Stomach (tissue), 9 donors: ENCODE results near the gene B3GALT2. TPM values are rescaled to one million over a fixed set of nuclear protein-coding genes. Genes with fewer than 3 reads are reported as not detected.
A peak's percentile ranks its signal among the peaks of the same experiment; 100 is the strongest.

ENCODE experiments used
- DNase-seq, 2 donors: peaks; one replicate each; pipeline versions ENCODE4 v3.0.0 to v3.0.0-alpha.2; 2013 to 2019
- H3K27ac ChIP-seq, 5 donors: fragments of 200-600 bp in 4 of 5; sonication (generic) in 4 of 5; one replicate each; pipeline ENCODE4 v1.5.1; 2013 to 2019; ENCODE audit warnings: mild to moderate bottlenecking in 1 of 5, moderate library complexity in 1 of 5
- H3K27me3 ChIP-seq, 3 donors: fragments of 200-600 bp; sonication (generic); one replicate each; pipeline ENCODE4 v1.5.1; 2017 to 2019; ENCODE audit warnings: mixed run types in 1 of 3
- H3K36me3 ChIP-seq, 4 donors: fragments of 200-600 bp; sonication (generic); 1 replicate in 3 of 4; 2 replicates in 1 of 4; pipeline ENCODE4 v1.5.1; 2016 to 2019
- H3K4me1 ChIP-seq, 4 donors: fragments of 200-600 bp; sonication (generic); one replicate each; pipeline ENCODE4 v1.5.1; 2016 to 2019
- H3K4me3 ChIP-seq, 4 donors: fragments of 200-600 bp; sonication (generic) in 3 of 4; one replicate each; pipeline ENCODE4 v1.5.1; 2016 to 2019; ENCODE audit warnings: mild to moderate bottlenecking in 1 of 4
- H3K9me3 ChIP-seq, 4 donors: fragments of 200-600 bp; sonication (generic); one replicate each; pipeline ENCODE4 v1.5.1; 2016 to 2019
- CTCF ChIP-seq, 7 experiments: fragments of 450-650 bp in 4 of 7; fragments of 200-600 bp in 3 of 7; sonication (generic) in 3 of 7; IDR thresholded peaks; one replicate each; pipeline ENCODE4 v1.5.1; 2016 to 2019; ENCODE audit warnings: antibody characterized with exemption in 7 of 7, control low read depth in 2 of 7, mild to moderate bottlenecking in 1 of 7
- EP300 ChIP-seq: sonication (generic); formaldehyde crosslinking; IDR thresholded peaks from one replicate; pipeline ENCODE4 v1.6.1; 2017; ENCODE audit warnings: antibody characterized with exemption
- POLR2A ChIP-seq, 4 donors: fragments of 450-650 bp; IDR thresholded peaks; one replicate each; pipeline ENCODE4 v1.6.1; 2016; ENCODE audit warnings: antibody characterized with exemption in 4 of 4, control low read depth in 2 of 4, mild to moderate bottlenecking in 1 of 4, moderate library complexity in 1 of 4
- POLR2AphosphoS5 ChIP-seq, 3 donors: sonication (generic); formaldehyde crosslinking; IDR thresholded peaks; one replicate each; pipeline ENCODE4 v1.6.1; 2016; ENCODE audit warnings: antibody characterized with exemption in 3 of 3
- WGBS, 5 donors: extraction: QIAGEN DNeasy Blood & Tissue Kit in 3 of 5; methylation state at CpG; one replicate each; pipeline versions ENCODE4 v1.1.5 to v1.1.7; 2013 to 2018; 5-methylcytosine and 5-hydroxymethylcytosine counted together
- intact Hi-C: fragments of 100-400 bp; cut with DNase I; formaldehyde crosslinking; loops from one replicate; pipeline ENCODE4 v1.15.1; 2023; ENCODE audit warnings: low total_unique reads
- polyA plus RNA-seq, 3 donors: library from polyadenylated mRNA; stranded (reverse); fragments of 200-250 nt; gene quantifications; one replicate each; pipeline ENCODE4 v1.2.3, GENCODE V29; 2013
- total RNA-seq, 5 donors: library from RNA; depleted of rRNA; stranded (reverse); fragments of >200 nt; gene quantifications; one replicate each; pipeline versions ENCODE4 v1.1.0 to v1.2.3, GENCODE V29; 2014 to 2016
- donor health status: healthy with polysubstance abuse.
- donor health status: Bipolar disorder and iron deficiency.
- donor health status: healthy.

B3GALT2 gene
- total and polyA plus RNA-seq, 8 donors = 0.13 to 3.1 (median 0.45) TPM; not detected in 1

- Histone ChIP-seq H3K4me1 (peaks cover 0 to 8% (median 0%) of the 10 kb centered on the region in 4 donors), H3K27me3 (no peaks in the 10 kb centered on the region), H3K27ac (no peak overlapping the region), H3K36me3 (peaks cover 0 to 63% (median 42%) of the 10 kb centered on the region in 4 donors), H3K4me3 (no peak overlapping the region), H3K9me3 (no peaks in the 10 kb centered on the region)
- intact Hi-C loops = no loop called here
- TF ChIP-seq POLR2A (IDR thresholded peaks at IDR 0.05) = no peak
- no peak for TF ChIP-seq CTCF (IDR thresholded peaks at IDR 0.05)
- TF ChIP-seq EP300 = no peak
- TF ChIP-seq POLR2AphosphoS5 (IDR thresholded peaks at IDR 0.05) = no peak
- DNase-seq = no peak
- WGBS, 5 donors = 94 to 100% (median 99%) methylated on average over 4 of the region's 4 CpGs
Observed at GRCh38 chr1:193213998-193214397, 27.6 kb upstream of the B3GALT2 start.

- Histone ChIP-seq H3K4me1 (peaks cover 0 to 8% (median 0%) of the 10 kb centered on the region in 4 donors), H3K4me3 (no peak overlapping the region), H3K9me3 (peaks cover 0 to under 1% (median 0%) of the 10 kb centered on the region in 4 donors), H3K27ac (no peak overlapping the region), H3K36me3 (peaks cover 0 to 57% (median 42%) of the 10 kb centered on the region in 4 donors), H3K27me3 (no peaks in the 10 kb centered on the region)
- no peak for DNase-seq
- TF ChIP-seq CTCF (IDR thresholded peaks at IDR 0.05) (no peak), POLR2A (IDR thresholded peaks at IDR 0.05) (no peak), EP300 (no peak), POLR2AphosphoS5 (IDR thresholded peaks at IDR 0.05) (no peak)
- 89 to 98% (median 93%) methylated on average over 2 of the region's 2 CpGs for WGBS, 5 donors
- intact Hi-C loops = no loop called here
Observed at GRCh38 chr1:193212637-193213036, 26.2 kb upstream of the B3GALT2 start.

- 40 to 65% (median 60%) methylated on average over 1 of the region's 1 CpG for WGBS, 5 donors
- TF ChIP-seq POLR2A (IDR thresholded peaks at IDR 0.05) (no peak), POLR2AphosphoS5 (IDR thresholded peaks at IDR 0.05) (no peak), EP300 (no peak), CTCF (IDR thresholded peaks at IDR 0.05) (no peak)
- peaks cover 0 to 10% (median 8%) of the 10 kb centered on the region in 4 donors for H3K9me3 ChIP-seq
- DNase-seq = peak in 1 of 2 donors; percentile 15
- H3K27ac ChIP-seq = no peak overlapping the region
- peaks cover 0 to 8% (median 0%) of the 10 kb centered on the region in 4 donors for H3K4me1 ChIP-seq
- H3K4me3 ChIP-seq = no peak overlapping the region
- peaks cover 0 to 55% (median 39%) of the 10 kb centered on the region in 4 donors for H3K36me3 ChIP-seq
- no peaks in the 10 kb centered on the region for H3K27me3 ChIP-seq
- intact Hi-C loops = no loop called here
Observed at GRCh38 chr1:193211539-193211938, 25.1 kb upstream of the B3GALT2 start.

- H3K9me3 ChIP-seq = peaks cover 0 to 10% (median 8%) of the 10 kb centered on the region in 4 donors
- no peaks in the 10 kb centered on the region for H3K27me3 ChIP-seq
- H3K4me1 ChIP-seq = peaks cover 0 to 8% (median 0%) of the 10 kb centered on the region in 4 donors
- no peak overlapping the region for H3K27ac ChIP-seq
- 94 to 99% (median 96%) methylated on average over 7 of the region's 7 CpGs for WGBS, 5 donors
- TF ChIP-seq CTCF (IDR thresholded peaks at IDR 0.05) (no peak), POLR2A (IDR thresholded peaks at IDR 0.05) (no peak), EP300 (no peak), POLR2AphosphoS5 (IDR thresholded peaks at IDR 0.05) (no peak)
- no peak for DNase-seq
- intact Hi-C loops = no loop called here
- no peak overlapping the region for H3K4me3 ChIP-seq
- H3K36me3 ChIP-seq = peaks cover 0 to 50% (median 40%) of the 10 kb centered on the region in 4 donors
Observed at GRCh38 chr1:193210996-193211395, 24.6 kb upstream of the B3GALT2 start.
